SK-N-SH treated with all-trans-retinoic acid at 6 μM for 48 hours (cell line): ENCODE results near the gene NTNG1.

Experiments
- ARNTL ChIP-seq: fragments of 450-650 bp; formaldehyde crosslinking; IDR thresholded peaks from 2 replicates; pipeline ENCODE4 v1.5.0; 2020; ENCODE audit warnings: low read depth, mild to moderate bottlenecking, moderate library complexity, borderline replicate concordance
- GLIS3 ChIP-seq: fragments of 250-450 bp; sonication (Bioruptor Pico); IDR thresholded peaks from 2 replicates; pipeline ENCODE4 v1.5.0; 2020; ENCODE audit warnings: mild to moderate bottlenecking, moderate library complexity
- PATZ1 ChIP-seq: fragments of 250-450 bp; sonication (Bioruptor Pico); IDR thresholded peaks from 2 replicates; pipeline ENCODE4 v1.8.0; 2020; ENCODE audit warnings: mild to moderate bottlenecking, moderate library complexity, borderline replicate concordance
- ZNF8 ChIP-seq: fragments of 450-650 bp; formaldehyde crosslinking; IDR thresholded peaks from 2 replicates; pipeline ENCODE4 v1.5.0; 2020; ENCODE audit warnings: mild to moderate bottlenecking, moderate library complexity

GRCh38 chr1:107252271-107252670 is 111.4 kb downstream of the NTNG1 start:
- TF ChIP-seq PATZ1 (CRISPR knock-in tag) (no peak), GLIS3 (CRISPR knock-in tag) (no peak), ARNTL (no peak), ZNF8 (CRISPR knock-in tag) (no peak)
